ENCODE data around the gene CCDC102B.
"Not testable (repeated sequence)": the region's sequence is repeated elsewhere in the genome, so short reads cannot be mapped to it uniquely, and the experiment has no call there.

CCDC102B gene

DNA sequence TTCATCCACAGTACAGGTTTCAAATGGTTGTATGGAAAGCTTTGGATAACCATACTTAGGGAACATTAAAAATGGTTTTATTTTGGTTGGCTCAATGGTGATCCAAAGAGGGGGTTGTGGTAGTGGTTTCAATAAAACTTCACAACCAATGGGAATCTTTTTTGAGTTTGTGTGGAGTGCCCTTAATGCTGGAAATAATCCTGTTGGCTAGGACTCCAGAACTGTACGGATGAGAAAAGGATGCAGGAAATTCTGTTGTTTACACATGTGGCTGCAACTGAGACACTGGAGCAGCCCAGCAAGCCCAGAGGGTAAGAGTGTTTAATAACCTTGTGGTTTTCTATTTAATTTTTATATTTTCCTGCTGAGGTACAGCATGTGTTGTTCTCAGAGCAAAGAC is at the start of gene CCDC102B:
Gene CCDC102B (plus strand): TSS at position 210 of the 400 bp plus-strand sequence. CDS start 38,684 bp downstream, outside the sequence.
- Mint-ChIP-seq H3K27me3 (no peaks in the 10 kb centered on the region), H3K4me1 (ENCODE audit: low read depth) (no peaks in the 10 kb centered on the region), H3K36me3 (ENCODE audit: low read depth) (no peaks in the 10 kb centered on the region), H3K9me3 (no peaks in the 10 kb centered on the region), H3K27ac (no peak within 1 kb of the TSS), H3K4me3 (no peak within 1 kb of the TSS)
- intact Hi-C loops (cut with micrococcal nuclease), result no loop called here

DNA sequence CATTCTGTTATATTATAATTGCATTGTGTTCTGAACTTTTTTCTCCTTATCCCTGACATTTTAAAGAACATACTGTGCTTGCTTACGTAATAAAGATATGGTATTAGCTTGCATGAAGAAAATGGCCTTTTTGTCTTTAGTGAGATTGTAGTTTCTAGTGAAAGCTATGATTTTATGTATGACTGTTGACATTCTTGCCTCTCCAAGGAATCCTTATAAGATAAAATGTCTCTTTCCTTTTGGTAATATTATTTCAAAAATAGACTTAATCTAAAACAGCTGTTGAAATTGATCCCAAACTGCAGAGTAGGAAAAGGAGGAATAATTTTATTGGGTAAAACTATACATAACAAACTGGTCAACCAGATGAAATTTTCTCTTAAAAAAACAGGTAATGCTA is 40.8 kb upstream of the CCDC102B start:
- Mint-ChIP-seq H3K27me3 (no peaks in the 10 kb centered on the region), H3K27ac (no peak overlapping the region), H3K36me3 (ENCODE audit: low read depth) (no peaks in the 10 kb centered on the region), H3K4me1 (ENCODE audit: low read depth) (no peaks in the 10 kb centered on the region), H3K4me3 (no peak overlapping the region), H3K9me3 (peaks cover 21% of the 10 kb centered on the region)
- intact Hi-C loops (cut with micrococcal nuclease), result no loop called here

DNA sequence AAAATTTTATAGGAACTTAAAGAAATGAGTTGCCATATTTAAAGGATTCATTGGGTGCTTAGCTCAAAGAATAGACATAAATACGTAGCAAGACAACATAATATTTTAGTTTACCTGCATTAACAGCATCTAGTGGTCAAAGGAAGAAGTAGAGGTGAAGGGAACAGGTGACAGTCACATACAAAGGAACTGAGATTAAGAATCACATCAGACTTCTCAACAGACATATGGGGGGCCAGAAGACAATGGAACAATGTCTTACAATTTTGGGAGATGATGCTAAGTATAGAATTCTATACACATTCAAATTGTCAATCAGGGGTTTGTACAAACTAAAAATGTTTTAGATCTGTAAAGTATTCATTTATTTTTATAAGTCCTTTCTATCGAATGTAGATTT is 38.6 kb upstream of the CCDC102B start:
- H3K27ac Mint-ChIP-seq, result no peak overlapping the region
- no peaks in the 10 kb centered on the region for H3K4me1 Mint-ChIP-seq (ENCODE audit: low read depth)
- H3K4me3 Mint-ChIP-seq, result no peak overlapping the region
- intact Hi-C loops (cut with micrococcal nuclease), result no loop called here
- H3K36me3 Mint-ChIP-seq (ENCODE audit: low read depth), result no peaks in the 10 kb centered on the region
- H3K27me3 Mint-ChIP-seq, result no peaks in the 10 kb centered on the region
- peaks cover 17% of the 10 kb centered on the region for H3K9me3 Mint-ChIP-seq

DNA sequence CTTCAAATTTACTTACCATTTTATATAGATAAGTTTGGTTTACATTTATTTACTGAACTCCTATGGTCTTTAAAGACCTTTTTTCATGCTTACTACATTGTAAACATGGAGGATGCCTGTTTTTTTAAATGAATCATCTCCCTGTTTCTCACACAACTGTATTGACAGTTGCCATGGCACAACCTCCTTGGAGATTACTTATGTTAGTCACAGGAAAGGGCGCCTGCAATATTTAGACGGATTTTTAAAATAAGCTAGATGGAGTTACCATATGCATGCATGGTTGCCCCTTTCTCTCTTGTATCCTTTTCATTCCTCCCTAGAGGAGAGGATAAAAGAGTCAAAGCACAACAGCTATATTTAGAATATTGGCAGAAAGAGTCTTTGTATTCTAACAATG is 34.8 kb upstream of the CCDC102B start:
- Mint-ChIP-seq H3K4me1 (ENCODE audit: low read depth) (peaks cover 7% of the 10 kb centered on the region), H3K27me3 (no peaks in the 10 kb centered on the region), H3K9me3 (peaks cover 12% of the 10 kb centered on the region), H3K36me3 (ENCODE audit: low read depth) (no peaks in the 10 kb centered on the region), H3K27ac (no peak overlapping the region), H3K4me3 (no peak overlapping the region)
- intact Hi-C loops (cut with micrococcal nuclease), result no loop called here

DNA sequence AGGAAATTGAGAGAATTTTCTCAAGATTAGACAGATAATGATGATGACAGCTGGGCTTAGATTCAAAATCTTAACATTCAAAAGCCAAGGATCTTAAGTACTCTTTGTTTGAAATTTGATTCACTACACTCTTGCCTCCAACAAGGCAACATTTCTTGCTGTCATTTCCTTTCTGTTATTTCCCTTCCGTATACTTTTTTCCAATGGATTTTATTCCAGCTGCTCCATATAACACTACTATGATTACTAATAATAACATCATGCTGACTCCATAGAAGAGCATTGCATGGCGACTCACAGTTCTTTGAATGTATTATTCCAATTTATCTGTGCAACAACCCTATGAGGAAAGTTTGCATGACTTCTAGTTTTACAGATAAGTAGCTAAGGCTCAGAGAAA is 33.9 kb upstream of the CCDC102B start:
- Mint-ChIP-seq H3K4me3 (no peak overlapping the region), H3K27ac (no peak overlapping the region), H3K9me3 (peaks cover 7% of the 10 kb centered on the region), H3K27me3 (no peaks in the 10 kb centered on the region), H3K36me3 (ENCODE audit: low read depth) (no peaks in the 10 kb centered on the region), H3K4me1 (ENCODE audit: low read depth) (peaks cover 7% of the 10 kb centered on the region)
- intact Hi-C loops (cut with micrococcal nuclease), result no loop called here

DNA sequence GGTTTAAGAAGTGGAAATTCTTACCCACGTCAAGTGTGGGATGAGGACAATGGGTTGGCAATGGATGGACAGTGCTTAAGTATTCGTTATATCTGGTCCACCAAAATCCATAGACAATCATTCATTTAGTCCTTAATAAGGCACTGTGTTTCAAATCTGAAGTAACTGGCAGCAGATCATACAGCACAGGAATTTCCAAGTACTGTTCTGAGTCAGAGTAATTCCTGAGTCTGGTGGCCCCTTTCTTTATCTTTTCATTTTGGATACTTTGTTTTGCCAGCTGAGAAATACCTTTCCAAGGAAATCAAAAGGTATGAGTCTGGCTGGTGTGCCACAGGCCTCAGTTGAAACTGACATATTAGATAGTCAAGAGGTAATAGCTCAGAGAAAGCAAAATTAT is 31.4 kb upstream of the CCDC102B start:
- Mint-ChIP-seq H3K9me3 (no peaks in the 10 kb centered on the region), H3K36me3 (ENCODE audit: low read depth) (no peaks in the 10 kb centered on the region), H3K4me1 (ENCODE audit: low read depth) (peaks cover 7% of the 10 kb centered on the region), H3K27ac (no peak overlapping the region), H3K4me3 (no peak overlapping the region), H3K27me3 (no peaks in the 10 kb centered on the region)
- intact Hi-C loops (cut with micrococcal nuclease), result no loop called here

DNA sequence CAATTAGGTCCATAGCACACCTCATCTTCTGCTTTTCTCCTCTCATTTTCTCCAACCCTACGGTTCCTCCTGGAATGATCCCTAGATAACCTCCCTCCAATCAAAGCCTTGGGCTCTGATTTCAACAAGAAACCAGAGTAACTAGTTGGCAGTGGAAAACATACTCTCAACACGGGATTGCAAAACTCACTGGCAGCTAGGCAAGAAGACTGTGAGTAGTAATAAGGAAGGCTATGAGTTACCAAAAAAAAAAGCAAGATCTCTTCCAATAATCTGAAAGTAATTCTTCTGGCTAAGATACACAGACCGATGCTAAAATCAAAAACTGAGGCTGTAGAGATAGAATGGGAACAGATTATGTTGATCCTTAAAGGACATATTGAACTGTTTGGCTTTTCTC is 28.4 kb upstream of the CCDC102B start:
- intact Hi-C loops (cut with micrococcal nuclease), result no loop called here
- no peak overlapping the region for H3K4me3 Mint-ChIP-seq
- no peaks in the 10 kb centered on the region for H3K9me3 Mint-ChIP-seq
- no peaks in the 10 kb centered on the region for H3K36me3 Mint-ChIP-seq (ENCODE audit: low read depth)
- no peak overlapping the region for H3K27ac Mint-ChIP-seq
- no peaks in the 10 kb centered on the region for H3K27me3 Mint-ChIP-seq
- peaks cover 7% of the 10 kb centered on the region for H3K4me1 Mint-ChIP-seq (ENCODE audit: low read depth)

DNA sequence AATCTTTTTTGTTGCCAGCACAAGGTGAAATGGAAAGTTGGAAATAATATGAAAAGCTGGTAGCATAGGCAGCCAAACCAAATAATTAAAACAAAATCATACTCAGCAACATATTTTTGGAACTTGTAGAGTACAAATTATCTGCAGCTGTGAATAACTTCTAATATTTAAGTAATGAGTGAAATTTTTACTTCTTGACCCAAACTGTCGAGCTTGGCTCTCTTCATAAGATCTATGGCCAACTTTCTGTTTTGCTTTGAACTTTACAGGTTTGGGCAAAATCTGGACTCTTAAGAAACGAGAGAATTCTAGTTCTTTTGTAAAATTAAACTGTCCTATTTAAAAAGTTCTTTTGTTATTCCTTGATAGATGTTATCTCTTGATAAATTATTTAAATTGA is 25.6 kb upstream of the CCDC102B start:
- Mint-ChIP-seq H3K27me3 (no peaks in the 10 kb centered on the region), H3K4me3 (no peak overlapping the region), H3K4me1 (ENCODE audit: low read depth) (no peaks in the 10 kb centered on the region), H3K9me3 (no peaks in the 10 kb centered on the region), H3K36me3 (ENCODE audit: low read depth) (no peaks in the 10 kb centered on the region), H3K27ac (no peak overlapping the region)
- intact Hi-C loops (cut with micrococcal nuclease), result no loop called here

DNA sequence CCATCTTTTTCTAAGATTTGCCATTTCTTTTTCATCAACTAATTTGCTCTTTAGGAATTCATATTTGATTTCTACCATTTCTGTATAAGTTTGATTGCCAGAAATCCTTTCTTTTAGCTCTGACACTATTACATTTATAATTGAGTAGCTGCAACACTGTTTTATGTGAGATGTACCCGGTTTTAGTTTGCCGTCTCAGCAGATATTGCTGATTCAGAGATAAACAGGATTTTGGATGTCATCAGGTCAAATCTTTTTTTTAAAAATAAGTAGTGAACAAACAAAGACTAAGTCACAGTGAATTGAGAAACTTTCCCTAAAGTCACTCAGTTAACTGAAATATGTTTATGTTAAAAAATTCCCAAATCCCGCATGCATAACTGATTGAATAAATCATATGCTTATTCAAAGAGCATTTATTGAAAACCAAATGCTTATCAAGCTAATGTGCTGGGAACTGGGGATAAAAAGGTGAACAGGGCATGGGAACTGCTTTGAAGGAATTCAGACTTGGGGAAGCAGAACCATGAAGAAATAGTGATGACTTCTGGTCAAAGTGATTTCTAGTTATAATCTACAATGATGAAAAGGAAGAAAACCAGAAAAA is 19.5 kb upstream of the CCDC102B start:
- H3K4me3 Mint-ChIP-seq, result no peak overlapping the region
- no peaks in the 10 kb centered on the region for H3K36me3 Mint-ChIP-seq (ENCODE audit: low read depth)
- no peaks in the 10 kb centered on the region for H3K9me3 Mint-ChIP-seq
- peaks cover 8% of the 10 kb centered on the region for H3K4me1 Mint-ChIP-seq (ENCODE audit: low read depth)
- H3K27me3 Mint-ChIP-seq, result no peaks in the 10 kb centered on the region
- H3K27ac Mint-ChIP-seq, result no peak overlapping the region
- intact Hi-C loops (cut with micrococcal nuclease), result no loop called here

DNA sequence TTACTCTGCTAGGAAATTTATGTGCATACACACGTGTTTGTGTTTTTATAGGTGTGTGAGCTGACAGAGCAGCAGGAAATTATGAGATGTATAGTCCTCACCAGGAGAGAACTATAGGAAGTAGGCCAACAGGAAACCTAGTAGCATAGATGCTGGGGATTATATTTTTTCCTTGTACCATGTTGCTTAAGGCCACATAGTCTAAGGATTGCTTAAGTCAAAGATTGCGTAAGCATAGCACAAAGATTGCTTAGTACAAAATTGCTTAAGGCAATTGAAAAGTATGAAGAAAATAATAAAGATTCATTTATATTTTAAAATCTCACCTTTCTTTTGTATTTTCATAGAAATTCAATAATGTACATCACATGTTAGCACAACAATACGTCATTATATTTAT is 18.7 kb upstream of the CCDC102B start:
- Mint-ChIP-seq H3K36me3 (ENCODE audit: low read depth) (no peaks in the 10 kb centered on the region), H3K4me3 (no peak overlapping the region), H3K27me3 (no peaks in the 10 kb centered on the region), H3K27ac (no peak overlapping the region), H3K9me3 (peaks cover 5% of the 10 kb centered on the region), H3K4me1 (ENCODE audit: low read depth) (peaks cover 12% of the 10 kb centered on the region)
- intact Hi-C loops (cut with micrococcal nuclease), result no loop called here

DNA sequence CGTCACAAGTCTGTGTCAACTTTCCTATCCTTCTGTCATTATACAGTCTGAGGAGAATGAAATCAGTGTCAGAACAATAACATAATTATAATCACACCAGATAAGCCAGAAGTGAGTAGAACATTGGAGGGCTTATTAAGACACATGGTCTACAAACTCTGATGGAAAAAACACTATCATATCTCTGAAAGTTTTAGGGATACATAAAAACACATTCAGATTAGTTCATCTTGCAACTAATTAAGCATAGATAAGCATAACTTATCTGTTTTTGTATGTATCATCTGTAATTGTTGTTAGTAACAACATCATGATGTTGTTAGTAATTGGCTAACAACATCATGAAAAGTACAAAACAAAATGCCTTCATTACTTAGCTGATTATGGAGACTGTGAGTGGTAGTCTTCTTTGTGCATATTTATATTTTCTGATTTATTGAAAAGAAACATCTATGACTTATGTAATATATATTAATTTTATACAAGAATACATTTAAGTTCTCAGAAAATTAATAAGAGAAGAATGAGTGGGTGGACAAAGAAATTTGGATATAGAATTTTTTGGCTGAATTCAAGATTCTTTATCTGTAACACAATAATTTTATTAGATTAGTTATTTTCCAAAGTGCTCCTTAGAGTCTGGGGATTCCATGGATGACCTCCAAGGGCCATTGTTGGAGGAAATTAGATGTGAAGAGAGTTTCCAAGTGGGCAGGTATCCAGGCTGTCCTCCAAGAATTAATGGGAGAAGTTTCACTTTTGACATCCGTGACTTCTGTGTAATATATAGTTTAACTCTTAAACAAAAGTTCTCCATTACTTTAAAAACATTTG is 16.9 kb upstream of the CCDC102B start:
- intact Hi-C loops (cut with micrococcal nuclease), result no loop called here
- Mint-ChIP-seq H3K4me3 (no peak overlapping the region), H3K36me3 (ENCODE audit: low read depth) (no peaks in the 10 kb centered on the region), H3K27me3 (no peaks in the 10 kb centered on the region), H3K9me3 (peaks cover 8% of the 10 kb centered on the region), H3K4me1 (ENCODE audit: low read depth) (peaks cover 13% of the 10 kb centered on the region), H3K27ac (no peak overlapping the region)

DNA sequence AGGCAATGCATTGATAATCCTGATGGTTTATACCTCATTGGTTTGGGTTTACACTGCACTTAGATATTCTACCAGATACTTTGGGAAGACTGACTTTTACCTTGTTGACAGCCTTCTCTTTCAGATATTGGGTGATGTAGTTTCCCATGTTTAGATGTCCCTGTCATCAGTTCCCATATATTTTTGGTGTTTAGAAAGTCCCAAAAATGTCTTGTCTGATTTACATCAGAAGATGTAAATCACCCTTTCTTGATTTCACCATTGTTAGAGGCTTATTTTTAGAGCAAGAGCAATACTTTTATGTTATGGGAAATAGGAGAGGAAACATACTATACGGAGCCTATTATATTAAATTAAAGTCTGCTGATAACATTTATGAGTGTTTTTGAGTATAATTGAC is 14.4 kb upstream of the CCDC102B start:
- no peaks in the 10 kb centered on the region for H3K36me3 Mint-ChIP-seq (ENCODE audit: low read depth)
- H3K27me3 Mint-ChIP-seq, result no peaks in the 10 kb centered on the region
- H3K4me3 Mint-ChIP-seq, result no peak overlapping the region
- H3K4me1 Mint-ChIP-seq (ENCODE audit: low read depth), result peaks cover 13% of the 10 kb centered on the region
- intact Hi-C loops (cut with micrococcal nuclease), result no loop called here
- H3K27ac Mint-ChIP-seq, result no peak overlapping the region
- H3K9me3 Mint-ChIP-seq, result peaks cover 8% of the 10 kb centered on the region

DNA sequence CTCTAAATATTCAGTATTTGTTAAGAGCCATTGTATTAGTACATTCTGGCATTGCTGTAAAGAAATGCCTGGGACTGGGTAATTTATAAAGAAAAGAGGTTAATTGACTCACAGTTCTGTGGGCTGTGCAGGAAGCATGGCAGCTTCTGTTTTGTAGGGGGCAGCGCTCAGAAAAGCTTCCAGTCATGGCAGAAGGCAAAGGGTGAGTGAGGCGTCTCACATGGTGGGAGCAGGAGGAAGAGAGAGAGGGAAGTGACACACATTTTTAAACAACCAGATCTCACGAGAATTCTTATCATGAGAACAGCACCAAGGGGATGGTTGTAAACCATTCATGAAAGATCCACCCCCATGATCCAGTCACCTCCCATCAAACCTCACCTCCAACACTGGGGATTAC is 13.8 kb upstream of the CCDC102B start:
- H3K36me3 Mint-ChIP-seq (ENCODE audit: low read depth), result no peaks in the 10 kb centered on the region
- H3K27me3 Mint-ChIP-seq, result no peaks in the 10 kb centered on the region
- peaks cover 8% of the 10 kb centered on the region for H3K9me3 Mint-ChIP-seq
- peaks cover 8% of the 10 kb centered on the region for H3K4me1 Mint-ChIP-seq (ENCODE audit: low read depth)
- no peak overlapping the region for H3K27ac Mint-ChIP-seq
- H3K4me3 Mint-ChIP-seq, result no peak overlapping the region
- intact Hi-C loops (cut with micrococcal nuclease), result no loop called here

DNA sequence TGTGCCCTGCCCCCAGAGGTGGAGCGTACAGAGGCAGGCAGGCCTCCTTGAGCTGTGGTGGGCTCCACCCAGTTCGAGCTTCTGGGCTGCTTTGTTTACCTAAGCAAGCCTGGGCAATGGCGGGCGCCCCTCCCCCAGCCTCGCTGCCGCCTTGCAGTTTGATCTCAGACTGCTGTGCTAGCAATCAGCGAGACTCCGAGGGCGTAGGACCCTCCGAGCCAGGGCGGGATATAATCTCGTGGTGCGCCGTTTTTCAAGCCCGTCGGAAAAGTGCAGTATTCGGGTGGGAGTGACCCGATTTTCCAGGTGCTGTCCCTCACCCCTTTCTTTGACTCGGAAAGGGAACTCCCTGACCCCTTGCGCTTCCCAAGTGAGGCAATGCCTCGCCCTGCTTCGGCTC is 7.6 kb upstream of the CCDC102B start:
- intact Hi-C loops (cut with micrococcal nuclease); H3K27me3 Mint-ChIP-seq; H3K4me1 Mint-ChIP-seq (ENCODE audit: low read depth); H3K4me3 Mint-ChIP-seq; H3K9me3 Mint-ChIP-seq; H3K27ac Mint-ChIP-seq; H3K36me3 Mint-ChIP-seq (ENCODE audit: low read depth): not testable (repeated sequence)

DNA sequence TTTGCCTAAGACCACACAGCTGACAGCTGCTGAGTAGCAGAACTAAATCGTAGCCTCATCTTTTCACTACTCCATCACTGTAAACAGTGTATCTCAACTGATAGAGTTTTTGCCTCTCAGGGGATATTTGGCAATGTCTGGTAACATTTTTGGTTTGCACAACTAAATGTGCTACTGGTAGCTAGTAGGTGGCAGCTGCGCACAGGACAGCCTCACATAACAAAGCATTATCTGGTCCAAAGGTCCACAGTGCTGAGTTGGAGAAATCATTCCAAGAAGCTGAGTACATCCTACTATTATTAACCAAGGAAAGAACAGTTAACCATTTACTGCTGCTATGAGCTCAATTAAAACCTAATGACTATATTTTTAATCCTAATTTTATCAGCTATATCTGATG is 6.1 kb upstream of the CCDC102B start:
- H3K27me3 Mint-ChIP-seq, result no peaks in the 10 kb centered on the region
- no peak overlapping the region for H3K4me3 Mint-ChIP-seq
- intact Hi-C loops (cut with micrococcal nuclease), result no loop called here
- H3K4me1 Mint-ChIP-seq (ENCODE audit: low read depth), result no peaks in the 10 kb centered on the region
- no peaks in the 10 kb centered on the region for H3K9me3 Mint-ChIP-seq
- H3K36me3 Mint-ChIP-seq (ENCODE audit: low read depth), result no peaks in the 10 kb centered on the region
- no peak overlapping the region for H3K27ac Mint-ChIP-seq
